ENCODE results near the gene CDK3. TPM values are rescaled to one million over a fixed set of nuclear protein-coding genes. Genes with fewer than 3 reads are reported as not detected.

The CDK3 gene
- total and polyA plus RNA-seq, 4 donors, result 1.5 to 6.3 (median 2.6) TPM

GRCh38 chr17:76022285-76022684 is 21.6 kb downstream of the CDK3 start (continued):
- TF ChIP-seq EGR1 (IDR thresholded peaks at IDR 0.05; ENCODE audit: low read depth in 2 of 2) (no peak), NR2F2 (IDR thresholded peaks at IDR 0.05) (no peak), MAX (IDR thresholded peaks at IDR 0.05) (no peak), CTCF (IDR thresholded peaks at IDR 0.05; ENCODE audit: low read depth, low read length, missing input control) (no peak), SP1 (IDR thresholded peaks at IDR 0.05) (no peak), TAF1 (conservative IDR thresholded peaks at IDR 0.05) (no peak)

- Histone ChIP-seq H3K27ac (ENCODE audit: low read depth in 1 of 2, low read length in 2 of 2) (no peak overlapping the region), H3K9ac (ENCODE audit: low read depth in 1 of 2, low read length in 2 of 2) (no peak overlapping the region), H3K36me3 (ENCODE audit: control insufficient read depth in 4 of 4, insufficient read depth in 3 of 4, low read depth in 1 of 4, low read length in 3 of 4) (no peaks in the 10 kb centered on the region), H3K9me3 (ENCODE audit: control insufficient read depth in 4 of 4, low read length in 3 of 4) (no peaks in the 10 kb centered on the region), H3K4me3 (ENCODE audit: low read depth in 1 of 3, low read length in 3 of 3) (no peak overlapping the region), H3K27me3 (ENCODE audit: control insufficient read depth in 4 of 4, insufficient read depth in 4 of 4, low read length in 3 of 4) (no peaks in the 10 kb centered on the region), H3K4me1 (ENCODE audit: control insufficient read depth in 4 of 4, insufficient read depth in 4 of 4, low read length in 3 of 4) (no peaks in the 10 kb centered on the region)
- TF ChIP-seq HNF4G (IDR thresholded peaks at IDR 0.05) (no peak), NR2F2 (IDR thresholded peaks at IDR 0.05) (no peak), RXRA (IDR thresholded peaks at IDR 0.05) (no peak), EGR1 (IDR thresholded peaks at IDR 0.05; ENCODE audit: low read depth in 2 of 2) (no peak), ZBTB33 (IDR thresholded peaks at IDR 0.05) (no peak), JUND (IDR thresholded peaks at IDR 0.05) (no peak), SP1 (IDR thresholded peaks at IDR 0.05) (no peak), ATF3 (IDR thresholded peaks at IDR 0.05) (no peak), REST (IDR thresholded peaks at IDR 0.05) (no peak)
- DNase-seq (ENCODE audit: low spot score), result no peak
- 90% methylated on average over 28 of the region's 28 CpGs for WGBS
Observed at GRCh38 chr17:76022973-76023899, 22.6 kb downstream of the CDK3 start.
